Measurements from ENCODE around the gene DESI1. TPM values are rescaled to one million over a fixed set of nuclear protein-coding genes. Genes with fewer than 3 reads are reported as not detected.
"Not testable (repeated sequence)": the region's sequence is repeated elsewhere in the genome, so short reads cannot be mapped to it uniquely, and the experiment has no call there.

Gene DESI1
- 10 to 100 TPM in 2 of 4 donors, 1 to 10 TPM in 2; 6.4 to 34.2 (median 9.6) TPM for total RNA-seq

DNA sequence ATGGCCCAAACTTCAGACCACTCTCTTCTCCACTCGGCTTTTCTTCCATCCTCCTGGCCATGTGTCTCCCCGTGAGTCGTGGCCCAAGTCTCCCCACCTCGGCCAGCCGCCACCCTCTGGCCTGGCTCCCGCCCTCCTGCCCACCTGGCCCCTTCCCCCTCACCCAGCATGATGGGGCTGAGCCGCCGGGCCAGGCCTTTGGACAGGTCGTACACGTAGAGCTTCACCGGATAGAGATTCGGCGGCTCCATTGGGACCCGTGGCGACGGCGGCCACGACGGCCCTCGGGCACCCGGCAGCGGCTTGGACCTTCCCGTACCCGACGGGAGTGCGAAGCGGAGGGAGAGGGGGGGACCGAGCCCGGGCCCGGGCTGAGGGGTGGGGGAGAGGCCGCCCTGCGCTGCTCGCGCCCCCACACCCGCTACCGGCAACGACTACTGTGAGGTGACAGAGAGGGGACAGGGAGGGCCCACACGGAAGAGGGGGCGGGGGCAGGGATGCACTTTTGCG is at the start of gene DESI1:
Gene DESI1, minus strand, starts transcription at position 455 of the 510 bp plus-strand sequence. Its CDS starts 204 bp downstream, at position 251.
- H3K27me3 ChIP-seq = no peaks in the 10 kb centered on the region
- no peak for DNase-seq
- TF ChIP-seq POLR2A (IDR thresholded peaks at IDR 0.05) = peak in 1 of 2 donors; percentile 26
- TF ChIP-seq, protein P1, sequence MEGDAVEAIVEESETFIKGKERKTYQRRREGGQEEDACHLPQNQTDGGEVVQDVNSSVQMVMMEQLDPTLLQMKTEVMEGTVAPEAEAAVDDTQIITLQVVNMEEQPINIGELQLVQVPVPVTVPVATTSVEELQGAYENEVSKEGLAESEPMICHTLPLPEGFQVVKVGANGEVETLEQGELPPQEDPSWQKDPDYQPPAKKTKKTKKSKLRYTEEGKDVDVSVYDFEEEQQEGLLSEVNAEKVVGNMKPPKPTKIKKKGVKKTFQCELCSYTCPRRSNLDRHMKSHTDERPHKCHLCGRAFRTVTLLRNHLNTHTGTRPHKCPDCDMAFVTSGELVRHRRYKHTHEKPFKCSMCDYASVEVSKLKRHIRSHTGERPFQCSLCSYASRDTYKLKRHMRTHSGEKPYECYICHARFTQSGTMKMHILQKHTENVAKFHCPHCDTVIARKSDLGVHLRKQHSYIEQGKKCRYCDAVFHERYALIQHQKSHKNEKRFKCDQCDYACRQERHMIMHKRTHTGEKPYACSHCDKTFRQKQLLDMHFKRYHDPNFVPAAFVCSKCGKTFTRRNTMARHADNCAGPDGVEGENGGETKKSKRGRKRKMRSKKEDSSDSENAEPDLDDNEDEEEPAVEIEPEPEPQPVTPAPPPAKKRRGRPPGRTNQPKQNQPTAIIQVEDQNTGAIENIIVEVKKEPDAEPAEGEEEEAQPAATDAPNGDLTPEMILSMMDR (IDR thresholded peaks at IDR 0.05) = no peak
- intact Hi-C loops (cut with DNase I; ENCODE audit: low total_unique reads) = no loop called here
- no peaks in the 10 kb centered on the region for H3K9me3 ChIP-seq
- peaks cover 4 to 9% of the 10 kb centered on the region in 2 donors for H3K4me1 ChIP-seq
- peak within 1 kb of the TSS; percentile 76 to 100 for H3K4me3 ChIP-seq
- peak within 1 kb of the TSS; percentile 94 to 96 for H3K27ac ChIP-seq
- H3K36me3 ChIP-seq = no peaks in the 10 kb centered on the region

DNA sequence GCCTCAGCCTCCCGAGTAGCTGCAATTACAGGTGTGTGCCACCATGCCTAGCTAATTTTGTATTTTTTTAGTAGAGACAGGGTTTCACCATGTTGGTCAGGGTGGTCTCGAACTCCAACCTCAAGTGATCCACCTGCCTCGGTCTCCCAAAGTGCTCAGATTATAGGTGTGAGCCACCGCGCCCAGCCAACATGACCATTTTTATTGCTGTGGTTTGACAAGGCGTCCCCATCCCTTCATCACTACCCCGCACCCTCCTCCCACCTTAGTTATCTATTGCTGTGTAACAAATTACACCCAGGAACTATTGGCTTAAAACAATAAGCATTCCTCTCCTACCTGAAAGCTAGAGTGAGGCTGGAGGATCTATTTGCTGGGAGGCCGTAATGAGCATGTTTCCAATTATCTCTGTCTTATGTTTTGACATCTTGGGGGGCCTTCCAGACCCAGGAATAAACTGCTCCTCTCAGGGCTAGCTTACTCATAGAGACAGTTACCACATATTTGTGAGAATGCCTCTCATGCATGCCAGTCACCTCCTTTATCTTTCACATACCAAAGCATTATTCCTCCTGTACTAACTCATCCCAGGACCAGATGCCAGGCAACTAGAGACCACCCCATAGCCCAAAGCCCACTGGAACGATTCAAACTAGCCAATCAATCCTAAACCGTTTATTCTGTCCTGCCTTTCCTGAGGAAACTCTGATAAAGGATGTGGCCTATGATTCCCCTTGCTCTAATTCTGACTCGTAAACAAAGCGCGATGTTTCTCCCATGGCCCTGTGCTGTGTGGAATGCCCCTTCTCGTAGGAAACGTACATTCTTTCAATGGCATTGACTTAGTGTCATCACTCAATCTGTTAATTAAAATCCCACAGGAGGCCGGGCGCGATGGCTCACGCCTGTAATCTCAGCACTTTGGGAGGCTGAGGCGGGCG is 48.4 kb upstream of the DESI1 start:
- Histone ChIP-seq H3K9me3 (no peaks in the 10 kb centered on the region), H3K36me3 (no peaks in the 10 kb centered on the region), H3K27ac (no peak overlapping the region), H3K27me3 (no peaks in the 10 kb centered on the region), H3K4me1 (no peaks in the 10 kb centered on the region), H3K4me3 (no peak overlapping the region)
- DNase-seq = no peak
- TF ChIP-seq, protein P1 (IDR thresholded peaks at IDR 0.05) = no peak
- TF ChIP-seq POLR2A (IDR thresholded peaks at IDR 0.05) = no peak
- intact Hi-C loops (cut with DNase I; ENCODE audit: low total_unique reads) = no loop called here

DNA sequence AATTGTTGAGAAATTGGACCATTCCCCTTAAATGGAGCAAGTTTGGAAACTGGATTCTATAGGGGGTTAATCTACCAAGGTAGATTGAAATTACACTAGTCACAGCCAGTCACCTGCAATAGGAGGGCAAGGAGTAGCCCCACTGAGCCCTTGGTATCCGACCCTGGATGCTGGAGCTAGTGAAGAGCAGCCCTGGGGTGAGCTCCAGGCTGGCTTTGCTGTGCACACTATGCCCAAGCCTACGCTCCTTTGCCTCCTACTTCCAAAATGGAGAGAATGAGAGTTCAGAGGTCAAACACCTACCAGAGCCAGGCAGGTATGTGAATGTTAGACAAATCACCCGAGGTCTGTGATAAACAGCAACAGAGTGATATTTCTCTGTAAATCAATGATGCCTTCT is 44.1 kb upstream of the DESI1 start:
- H3K4me1 ChIP-seq = no peaks in the 10 kb centered on the region
- H3K4me3 ChIP-seq = no peak overlapping the region
- TF ChIP-seq, protein P1 (IDR thresholded peaks at IDR 0.05) = no peak
- no peak for TF ChIP-seq POLR2A (IDR thresholded peaks at IDR 0.05)
- intact Hi-C loops (cut with DNase I; ENCODE audit: low total_unique reads) = no loop called here
- no peaks in the 10 kb centered on the region for H3K9me3 ChIP-seq
- no peaks in the 10 kb centered on the region for H3K36me3 ChIP-seq
- DNase-seq = no peak
- no peaks in the 10 kb centered on the region for H3K27me3 ChIP-seq
- no peak overlapping the region for H3K27ac ChIP-seq

DNA sequence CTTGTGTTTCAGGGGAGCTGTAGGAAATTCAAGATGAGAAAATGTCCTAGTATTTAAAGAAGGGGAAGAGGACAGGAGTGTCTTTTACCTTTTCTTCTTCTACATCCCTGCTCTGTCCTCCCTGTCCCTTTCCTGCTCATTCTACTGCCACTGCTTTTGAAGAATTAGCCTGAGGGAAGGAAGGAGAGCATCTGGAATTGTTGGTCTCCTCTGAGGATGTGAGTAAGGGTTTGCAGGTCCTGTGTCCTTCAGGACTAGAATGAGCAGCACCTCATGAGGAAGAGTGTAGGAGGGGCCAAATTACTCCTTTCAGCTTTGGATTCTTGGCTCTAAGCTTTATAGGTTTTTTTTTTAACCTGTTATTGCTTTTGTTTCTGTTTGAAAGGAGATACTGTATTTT is 43.6 kb upstream of the DESI1 start:
- no peak for DNase-seq
- no peaks in the 10 kb centered on the region for H3K36me3 ChIP-seq

DNA sequence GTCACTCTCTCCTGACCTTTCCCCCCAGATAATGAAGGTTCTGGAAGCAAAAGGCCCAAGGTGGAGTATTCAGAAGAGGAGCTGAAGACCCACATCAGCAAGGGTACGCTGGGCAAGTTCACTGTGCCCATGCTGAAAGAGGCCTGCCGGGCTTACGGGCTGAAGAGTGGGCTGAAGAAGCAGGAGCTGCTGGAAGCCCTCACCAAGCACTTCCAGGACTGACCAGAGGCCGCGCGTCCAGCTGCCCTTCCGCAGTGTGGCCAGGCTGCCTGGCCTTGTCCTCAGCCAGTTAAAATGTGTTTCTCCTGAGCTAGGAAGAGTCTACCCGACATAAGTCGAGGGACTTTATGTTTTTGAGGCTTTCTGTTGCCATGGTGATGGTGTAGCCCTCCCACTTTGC is 42.8 kb upstream of the DESI1 start:
- intact Hi-C loops (cut with DNase I; ENCODE audit: low total_unique reads); H3K4me3 ChIP-seq; H3K27ac ChIP-seq; DNase-seq; H3K4me1 ChIP-seq; H3K36me3 ChIP-seq; H3K9me3 ChIP-seq; H3K27me3 ChIP-seq: not testable (repeated sequence)

More for the DNA sequence above, 43.6 kb upstream of the DESI1 start:
- no peak overlapping the region for H3K27ac ChIP-seq
- H3K4me1 ChIP-seq = no peaks in the 10 kb centered on the region
- intact Hi-C loops (cut with DNase I; ENCODE audit: low total_unique reads) = no loop called here
- no peak for TF ChIP-seq POLR2A (IDR thresholded peaks at IDR 0.05)
- TF ChIP-seq, protein P1 (IDR thresholded peaks at IDR 0.05) = no peak
- H3K4me3 ChIP-seq = no peak overlapping the region
- no peaks in the 10 kb centered on the region for H3K9me3 ChIP-seq
- no peaks in the 10 kb centered on the region for H3K27me3 ChIP-seq

All from uterus (tissue), 4 donors.